ENCODE measurements around the gene RSPO4.

RSPO4 gene

GRCh38 chr20:926670-927069 is 75.4 kb downstream of the RSPO4 start:
- no peaks in the 10 kb centered on the region for H3F3A ChIP-seq (ENCODE audit: insufficient read depth, low read length)
- H3K79me2 ChIP-seq (ENCODE audit: insufficient read depth, low read length) = no peaks in the 10 kb centered on the region
- TF ChIP-seq EZH2 (IDR thresholded peaks at IDR 0.05; ENCODE audit: borderline replicate concordance, low read length) = no peak
- no peak for TF ChIP-seq CTCF (IDR thresholded peaks at IDR 0.05; ENCODE audit: low read length)
- no peak overlapping the region for H2AFZ ChIP-seq (ENCODE audit: low read length)
- peaks cover 9% of the 10 kb centered on the region; the same call in 1 of the 2 replicates for H3K9me3 ChIP-seq (ENCODE audit: low read length)
- H3K4me1 ChIP-seq (ENCODE audit: insufficient read depth, low read length, severe bottlenecking) = no peaks in the 10 kb centered on the region
- no peak overlapping the region for H3K4me3 ChIP-seq (ENCODE audit: low read depth, low read length, poor library complexity, severe bottlenecking)
- H3K27ac ChIP-seq (ENCODE audit: low read depth, low read length, poor library complexity, severe bottlenecking) = no peak overlapping the region
- H3K9me2 ChIP-seq (ENCODE audit: low read depth, low read length) = no peaks in the 10 kb centered on the region
- no peaks in the 10 kb centered on the region for H3K36me3 ChIP-seq (ENCODE audit: insufficient read depth, low read length)
- H3K9ac ChIP-seq (ENCODE audit: low read length) = no peak overlapping the region
- H4K20me1 ChIP-seq (ENCODE audit: insufficient read depth, low read length) = no peaks in the 10 kb centered on the region
- H3K4me2 ChIP-seq (ENCODE audit: low read length) = no peak overlapping the region
- H3K27me3 ChIP-seq (ENCODE audit: insufficient read depth, low read length) = no peaks in the 10 kb centered on the region; the same call in none of the 2 replicates

GRCh38 chr20:925516-925915 is 76.6 kb downstream of the RSPO4 start:
- Histone ChIP-seq H3K9ac (ENCODE audit: low read length) (no peak overlapping the region), H3K27me3 (ENCODE audit: insufficient read depth, low read length) (no peaks in the 10 kb centered on the region; the same call in none of the 2 replicates)
- TF ChIP-seq CTCF (IDR thresholded peaks at IDR 0.05; ENCODE audit: low read length) (no peak), EZH2 (IDR thresholded peaks at IDR 0.05; ENCODE audit: borderline replicate concordance, low read length) (no peak)

GRCh38 chr20:924639-925038 is 77.5 kb downstream of the RSPO4 start:
- Histone ChIP-seq H2AFZ (ENCODE audit: low read length) (no peak overlapping the region), H3K9me2 (ENCODE audit: low read depth, low read length) (no peaks in the 10 kb centered on the region), H3K27ac (ENCODE audit: low read depth, low read length, poor library complexity, severe bottlenecking) (no peak overlapping the region), H4K20me1 (ENCODE audit: insufficient read depth, low read length) (no peaks in the 10 kb centered on the region), H3K79me2 (ENCODE audit: insufficient read depth, low read length) (no peaks in the 10 kb centered on the region), H3K27me3 (ENCODE audit: insufficient read depth, low read length) (no peaks in the 10 kb centered on the region; the same call in none of the 2 replicates), H3K4me2 (ENCODE audit: low read length) (no peak overlapping the region), H3K4me1 (ENCODE audit: insufficient read depth, low read length, severe bottlenecking) (no peaks in the 10 kb centered on the region), H3F3A (ENCODE audit: insufficient read depth, low read length) (no peaks in the 10 kb centered on the region), H3K4me3 (ENCODE audit: low read depth, low read length, poor library complexity, severe bottlenecking) (no peak overlapping the region), H3K9me3 (ENCODE audit: low read length) (no peaks in the 10 kb centered on the region), H3K36me3 (ENCODE audit: insufficient read depth, low read length) (no peaks in the 10 kb centered on the region), H3K9ac (ENCODE audit: low read length) (no peak overlapping the region)
- no peak for TF ChIP-seq CTCF (IDR thresholded peaks at IDR 0.05; ENCODE audit: low read length)
- no peak for TF ChIP-seq EZH2 (IDR thresholded peaks at IDR 0.05; ENCODE audit: borderline replicate concordance, low read length)

More at GRCh38 chr20:925516-925915, 76.6 kb downstream of the RSPO4 start:
- Histone ChIP-seq H3K4me1 (ENCODE audit: insufficient read depth, low read length, severe bottlenecking) (no peaks in the 10 kb centered on the region), H3K4me2 (ENCODE audit: low read length) (no peak overlapping the region), H4K20me1 (ENCODE audit: insufficient read depth, low read length) (no peaks in the 10 kb centered on the region), H3F3A (ENCODE audit: insufficient read depth, low read length) (no peaks in the 10 kb centered on the region), H3K4me3 (ENCODE audit: low read depth, low read length, poor library complexity, severe bottlenecking) (no peak overlapping the region), H3K79me2 (ENCODE audit: insufficient read depth, low read length) (no peaks in the 10 kb centered on the region), H3K9me2 (ENCODE audit: low read depth, low read length) (no peaks in the 10 kb centered on the region), H2AFZ (ENCODE audit: low read length) (no peak overlapping the region), H3K27ac (ENCODE audit: low read depth, low read length, poor library complexity, severe bottlenecking) (no peak overlapping the region), H3K9me3 (ENCODE audit: low read length) (peaks cover 2% of the 10 kb centered on the region; the same call in 1 of the 2 replicates), H3K36me3 (ENCODE audit: insufficient read depth, low read length) (no peaks in the 10 kb centered on the region)

Measured in OCI-LY1 (cell line).